Measurements from ENCODE around the gene APP. TPM values are rescaled to one million over a fixed set of nuclear protein-coding genes. Genes with fewer than 3 reads are reported as not detected.
A peak's percentile ranks its signal among the peaks of the same experiment; 100 is the strongest.
"Not testable (repeated sequence)": the region's sequence is repeated elsewhere in the genome, so short reads cannot be mapped to it uniquely, and the experiment has no call there.

Gene APP
- total RNA-seq, 1 donor from 2014 or later: 306 TPM

- peaks cover 28% of the 10 kb centered on the region for H3K4me1 ChIP-seq
- no peaks in the 10 kb centered on the region for H3K27me3 ChIP-seq
- H2AFZ ChIP-seq (replicated peaks): no peak overlapping the region
- no peaks in the 10 kb centered on the region for H3K4me1 Mint-ChIP-seq
- TF ChIP-seq CTCF (IDR thresholded peaks at IDR 0.05) (no peak), EZH2 (IDR thresholded peaks at IDR 0.05) (no peak), EZH2phosphoT487 (IDR thresholded peaks at IDR 0.05) (no peak)
- H3K36me3 Mint-ChIP-seq: peaks cover 61% of the 10 kb centered on the region
- no peak overlapping the region for H3K4me3 ChIP-seq
- no peak for DNase-seq (ENCODE audit: low spot score)
- no peak overlapping the region for H3K27ac Mint-ChIP-seq
- H3K36me3 ChIP-seq: no peaks in the 10 kb centered on the region
- H4K20me1 ChIP-seq (ENCODE audit: low read depth): peaks cover 35% of the 10 kb centered on the region
- no peak overlapping the region for H3K27ac ChIP-seq
- H3K4me2 ChIP-seq: no peak overlapping the region
- peaks cover 6% of the 10 kb centered on the region for H3F3A ChIP-seq (ENCODE audit: low read depth)
- no peak overlapping the region for H3K9ac ChIP-seq
- no peaks in the 10 kb centered on the region for H3K9me3 ChIP-seq (ENCODE audit: low read depth)
- peaks cover 20% of the 10 kb centered on the region for H3K9me3 Mint-ChIP-seq
- H3K79me2 ChIP-seq (ENCODE audit: low read depth): peaks cover 98% of the 10 kb centered on the region
- H3K4me3 Mint-ChIP-seq: no peak overlapping the region
- H3K27me3 Mint-ChIP-seq (ENCODE audit: insufficient read depth, low read depth): peaks cover 4% of the 10 kb centered on the region
These were observed 84.7 kb downstream of the APP start for GRCh38 chr21:26085882-26086281.

GRCh38 chr21:26085127-26085526 is 85.4 kb downstream of the APP start:
- Mint-ChIP-seq H3K36me3 (peaks cover 57% of the 10 kb centered on the region), H3K27ac (no peak overlapping the region), H3K4me3 (no peak overlapping the region), H3K27me3 (ENCODE audit: insufficient read depth, low read depth) (peaks cover 4% of the 10 kb centered on the region), H3K4me1 (no peaks in the 10 kb centered on the region), H3K9me3 (peaks cover 21% of the 10 kb centered on the region)
- no peak overlapping the region for H3K4me3 ChIP-seq
- no peak overlapping the region for H3K9ac ChIP-seq
- peaks cover 28% of the 10 kb centered on the region for H3K4me1 ChIP-seq
- H4K20me1 ChIP-seq (ENCODE audit: low read depth): peaks cover 34% of the 10 kb centered on the region
- H3K79me2 ChIP-seq (ENCODE audit: low read depth): peaks cover 98% of the 10 kb centered on the region
- no peak for DNase-seq (ENCODE audit: low spot score)
- peaks cover 6% of the 10 kb centered on the region for H3F3A ChIP-seq (ENCODE audit: low read depth)
- no peaks in the 10 kb centered on the region for H3K9me3 ChIP-seq (ENCODE audit: low read depth)
- H3K4me2 ChIP-seq: no peak overlapping the region
- no peak for TF ChIP-seq CTCF (IDR thresholded peaks at IDR 0.05)
- TF ChIP-seq EZH2phosphoT487 (IDR thresholded peaks at IDR 0.05): no peak
- no peak for TF ChIP-seq EZH2 (IDR thresholded peaks at IDR 0.05)
- H2AFZ ChIP-seq (replicated peaks): no peak overlapping the region
- no peaks in the 10 kb centered on the region for H3K27me3 ChIP-seq
- no peaks in the 10 kb centered on the region for H3K36me3 ChIP-seq
- no peak overlapping the region for H3K27ac ChIP-seq

GRCh38 chr21:26082549-26082948 is 88.0 kb downstream of the APP start:
- Histone ChIP-seq H2AFZ (replicated peaks) (no peak overlapping the region), H3K79me2 (ENCODE audit: low read depth) (peaks cover 98% of the 10 kb centered on the region), H4K20me1 (ENCODE audit: low read depth) (peaks cover 25% of the 10 kb centered on the region), H3K9me3 (ENCODE audit: low read depth) (no peaks in the 10 kb centered on the region), H3K4me3 (no peak overlapping the region), H3K4me1 (peaks cover 28% of the 10 kb centered on the region), H3K27me3 (no peaks in the 10 kb centered on the region), H3K4me2 (peak overlapping the region; percentile 43), H3K36me3 (no peaks in the 10 kb centered on the region), H3K9ac (no peak overlapping the region), H3F3A (ENCODE audit: low read depth) (peaks cover 11% of the 10 kb centered on the region), H3K27ac (peak overlapping the region; percentile 47)
- Mint-ChIP-seq H3K27me3 (ENCODE audit: insufficient read depth, low read depth) (peaks cover 2% of the 10 kb centered on the region), H3K36me3 (peaks cover 47% of the 10 kb centered on the region), H3K9me3 (peaks cover 21% of the 10 kb centered on the region), H3K27ac (no peak overlapping the region), H3K4me1 (no peaks in the 10 kb centered on the region), H3K4me3 (no peak overlapping the region)
- TF ChIP-seq CTCF (IDR thresholded peaks at IDR 0.05): no peak
- TF ChIP-seq EZH2phosphoT487 (IDR thresholded peaks at IDR 0.05): no peak
- no peak for TF ChIP-seq EZH2 (IDR thresholded peaks at IDR 0.05)
- DNase-seq (ENCODE audit: low spot score): peak; percentile 28

- peaks cover 28% of the 10 kb centered on the region for H3K4me1 ChIP-seq
- DNase-seq (ENCODE audit: low spot score); H3K27ac Mint-ChIP-seq; H3K4me2 ChIP-seq; H3K27me3 Mint-ChIP-seq (ENCODE audit: insufficient read depth, low read depth); H2AFZ ChIP-seq (replicated peaks); H3K27me3 ChIP-seq; H3K9me3 ChIP-seq (ENCODE audit: low read depth); H3K4me3 Mint-ChIP-seq; H3K9ac ChIP-seq; H3K36me3 ChIP-seq; H3K4me1 Mint-ChIP-seq; H3K4me3 ChIP-seq: not testable (repeated sequence)
- peaks cover 34% of the 10 kb centered on the region for H4K20me1 ChIP-seq (ENCODE audit: low read depth)
- peaks cover 45% of the 10 kb centered on the region for H3K36me3 Mint-ChIP-seq
- H3K79me2 ChIP-seq (ENCODE audit: low read depth): peaks cover 98% of the 10 kb centered on the region
- H3F3A ChIP-seq (ENCODE audit: low read depth): peaks cover 11% of the 10 kb centered on the region
- peak overlapping the region; percentile 49 for H3K27ac ChIP-seq
- H3K9me3 Mint-ChIP-seq: peaks cover 28% of the 10 kb centered on the region
These were observed 89.3 kb downstream of the APP start for GRCh38 chr21:26081175-26081760.

Measured in neural progenitor cell (in vitro differentiated cells).